IPS DF 19.7 (cell line): Measurements from ENCODE around the gene LRP10.
"Not testable (repeated sequence)": the region's sequence is repeated elsewhere in the genome, so short reads cannot be mapped to it uniquely, and the experiment has no call there.

ENCODE experiments used
- DNase-seq: peaks from one replicate; pipeline ENCODE4 v3.0.0-alpha.2; 2013; ENCODE audit warnings: low read depth, low spot score

Gene LRP10, protein sequence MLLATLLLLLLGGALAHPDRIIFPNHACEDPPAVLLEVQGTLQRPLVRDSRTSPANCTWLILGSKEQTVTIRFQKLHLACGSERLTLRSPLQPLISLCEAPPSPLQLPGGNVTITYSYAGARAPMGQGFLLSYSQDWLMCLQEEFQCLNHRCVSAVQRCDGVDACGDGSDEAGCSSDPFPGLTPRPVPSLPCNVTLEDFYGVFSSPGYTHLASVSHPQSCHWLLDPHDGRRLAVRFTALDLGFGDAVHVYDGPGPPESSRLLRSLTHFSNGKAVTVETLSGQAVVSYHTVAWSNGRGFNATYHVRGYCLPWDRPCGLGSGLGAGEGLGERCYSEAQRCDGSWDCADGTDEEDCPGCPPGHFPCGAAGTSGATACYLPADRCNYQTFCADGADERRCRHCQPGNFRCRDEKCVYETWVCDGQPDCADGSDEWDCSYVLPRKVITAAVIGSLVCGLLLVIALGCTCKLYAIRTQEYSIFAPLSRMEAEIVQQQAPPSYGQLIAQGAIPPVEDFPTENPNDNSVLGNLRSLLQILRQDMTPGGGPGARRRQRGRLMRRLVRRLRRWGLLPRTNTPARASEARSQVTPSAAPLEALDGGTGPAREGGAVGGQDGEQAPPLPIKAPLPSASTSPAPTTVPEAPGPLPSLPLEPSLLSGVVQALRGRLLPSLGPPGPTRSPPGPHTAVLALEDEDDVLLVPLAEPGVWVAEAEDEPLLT

DNA sequence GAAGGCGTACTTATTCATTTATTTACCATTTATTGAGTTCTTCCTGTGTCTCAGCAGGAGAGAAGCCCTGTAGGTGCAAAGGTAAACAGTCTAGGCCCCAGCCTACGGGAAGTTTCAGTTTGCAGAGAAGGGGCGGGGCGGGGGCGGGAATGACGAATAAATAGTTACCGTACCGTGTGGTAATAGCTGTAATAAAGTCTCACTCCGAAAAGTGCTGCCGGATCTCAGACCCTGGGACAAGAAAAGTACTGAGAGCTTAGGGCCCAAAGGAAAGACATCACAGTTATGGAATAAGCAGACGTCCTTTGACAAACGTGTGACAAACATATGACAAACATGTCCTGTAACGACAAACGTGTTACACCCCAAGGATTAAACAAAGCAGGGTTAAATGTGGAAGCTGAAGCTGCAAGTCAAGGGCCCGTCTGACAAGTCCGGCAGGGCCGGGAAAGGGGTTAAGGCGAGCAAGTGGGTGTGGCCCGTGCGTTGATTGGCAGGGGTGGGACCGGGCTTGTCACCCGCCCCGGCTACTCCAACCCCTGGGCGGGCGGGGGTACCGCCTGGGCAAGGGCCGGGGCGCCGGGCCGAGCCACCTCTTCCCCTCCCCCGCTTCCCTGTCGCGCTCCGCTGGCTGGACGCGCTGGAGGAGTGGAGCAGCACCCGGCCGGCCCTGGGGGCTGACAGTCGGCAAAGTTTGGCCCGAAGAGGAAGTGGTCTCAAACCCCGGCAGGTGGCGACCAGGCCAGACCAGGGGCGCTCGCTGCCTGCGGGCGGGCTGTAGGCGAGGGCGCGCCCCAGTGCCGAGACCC, at the start of gene LRP10:
TSS of gene LRP10 (plus strand) at position 517 of the 809 bp plus-strand sequence. CDS start 564 bp downstream, outside the sequence.
- no peak for DNase-seq

DNA sequence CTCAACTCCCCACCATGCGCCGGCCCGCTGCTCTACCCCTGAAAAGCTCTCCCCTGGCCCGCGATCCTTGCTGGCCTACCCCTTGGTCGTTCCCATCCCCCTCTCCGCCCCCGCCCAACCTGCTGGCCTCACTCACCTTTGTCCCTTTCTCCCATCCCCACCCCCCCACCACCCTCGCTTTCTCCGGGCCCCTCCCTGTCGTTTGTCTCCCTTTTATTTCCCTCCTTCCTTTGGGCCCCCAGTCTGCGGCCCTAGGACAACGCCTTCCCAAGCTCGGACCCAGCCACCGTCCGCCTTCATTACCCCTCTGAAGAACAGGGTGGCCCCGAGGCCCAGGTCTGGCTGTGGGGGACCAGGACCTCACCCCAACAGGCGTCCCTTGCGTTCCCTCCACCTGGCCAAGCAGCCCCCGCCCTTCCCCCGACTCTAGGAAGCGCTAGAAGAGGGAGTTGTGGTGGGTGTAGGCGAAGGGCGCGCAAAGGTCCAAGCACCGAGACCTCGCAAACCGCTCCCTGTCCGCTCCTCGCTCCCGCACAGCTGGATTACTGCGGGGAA, 49.4 kb upstream of the LRP10 start:
- no peak for DNase-seq

- DNase-seq, result peak; percentile 87
These were observed 48.9 kb upstream of the LRP10 start for GRCh38 chr14:22822571-22823098.

- no peak for DNase-seq
These were observed 46.7 kb upstream of the LRP10 start for GRCh38 chr14:22824711-22825359.

DNA sequence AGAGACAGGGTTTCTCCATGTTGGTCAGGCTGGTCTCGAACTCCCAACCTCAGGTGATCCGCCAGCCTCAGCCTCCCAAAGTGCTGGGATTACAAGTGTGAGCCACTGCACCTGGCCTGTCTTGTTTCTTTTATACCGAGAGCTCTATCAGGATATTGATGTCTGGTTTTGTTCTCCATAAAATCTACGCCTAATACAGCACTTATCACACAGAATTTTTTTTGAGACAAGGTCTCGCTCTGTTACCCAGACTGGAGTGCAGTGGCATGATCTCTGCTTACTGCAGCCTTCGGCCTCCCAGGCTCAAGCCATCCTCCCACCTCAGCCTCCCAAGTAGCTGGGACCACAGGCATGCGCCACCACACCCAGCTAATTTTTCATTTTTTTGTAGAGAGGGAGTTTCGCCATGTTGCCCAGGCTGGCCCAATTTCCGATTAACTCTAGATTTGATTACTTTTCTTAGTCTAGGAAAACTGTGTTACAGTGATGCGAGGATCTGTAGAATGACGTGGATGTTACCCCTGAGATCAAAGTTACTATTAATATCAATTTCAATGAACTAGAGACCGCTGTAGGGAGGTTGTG, 42.4 kb upstream of the LRP10 start:
- DNase-seq, result not testable (repeated sequence)

DNA sequence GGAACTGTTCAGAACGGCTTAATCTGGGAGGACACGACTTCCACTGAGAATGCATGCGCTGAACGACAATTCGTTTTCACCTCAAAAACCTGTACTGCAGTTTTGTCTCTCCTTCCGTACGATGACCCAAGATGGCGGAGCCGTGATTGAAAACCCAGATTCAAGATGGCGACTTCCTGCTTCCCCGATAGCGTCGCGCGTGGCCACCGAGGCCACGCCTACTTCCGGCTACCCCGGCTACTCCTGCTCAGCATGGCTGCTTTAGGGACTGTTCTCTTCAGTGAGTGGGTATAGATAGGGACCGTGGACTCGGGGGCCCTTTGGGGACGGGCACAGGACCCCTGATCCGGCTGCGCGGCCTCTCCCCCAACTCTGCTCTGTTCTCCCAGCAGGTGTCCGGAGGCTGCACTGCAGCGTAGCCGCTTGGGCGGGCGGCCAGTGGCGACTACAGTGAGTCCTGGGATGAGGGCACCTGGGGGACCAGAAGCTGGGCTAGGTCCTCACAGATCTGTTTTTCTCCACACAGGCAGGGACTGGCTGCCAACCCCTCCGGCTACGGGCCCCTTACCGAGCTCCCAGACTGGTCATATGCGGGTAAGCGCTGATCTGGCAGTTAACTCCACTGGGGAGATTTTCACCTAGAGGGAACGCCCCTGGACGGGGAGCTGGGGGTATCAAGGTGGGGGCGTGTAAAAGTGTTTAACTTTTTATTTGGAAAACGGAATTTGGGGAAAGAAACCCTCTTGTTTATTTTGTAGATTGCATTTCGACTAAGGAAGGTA, 41.7 kb upstream of the LRP10 start, which contains the start of gene MRPL52:
TSS of gene MRPL52 (plus strand) at position 227 of the 782 bp plus-strand sequence. CDS start at position 253, 26 bp downstream.
- no peak for DNase-seq

- no peak for DNase-seq
These were observed 41.0 kb upstream of the LRP10 start for GRCh38 chr14:22830443-22831010.

DNA sequence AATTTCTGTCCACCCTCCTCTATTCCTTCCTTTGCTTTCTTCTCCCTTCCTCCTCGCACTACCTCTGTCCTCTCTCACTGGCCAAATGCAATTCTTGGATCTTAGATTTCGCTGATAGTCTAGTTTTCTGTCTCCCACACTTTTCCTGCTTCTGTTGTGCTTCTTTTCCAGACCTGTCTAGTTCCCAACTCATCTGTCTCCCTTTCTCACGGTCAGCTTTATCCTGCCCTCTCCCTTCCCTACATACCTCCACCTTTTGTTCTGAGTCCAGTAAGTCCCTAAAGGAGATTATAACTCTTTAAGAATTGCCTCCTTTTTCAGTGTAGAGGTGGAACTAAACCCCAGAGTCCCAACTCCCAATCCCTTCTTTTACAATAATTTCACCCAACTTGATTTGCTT, 36.0 kb upstream of the LRP10 start:
- DNase-seq, result no peak

- no peak for DNase-seq
These were observed 35.0 kb upstream of the LRP10 start, which contains the start of gene MMP14 for GRCh38 chr14:22836301-22837113. MMP14 (plus strand) TSS chr14:22836585; CDS start chr14:22836818, 233 bp downstream.

GRCh38 chr14:22837114-22837749, 34.3 kb upstream of the LRP10 start:
- DNase-seq, result no peak

- DNase-seq, result no peak
These were observed 33.6 kb upstream of the LRP10 start for GRCh38 chr14:22837750-22838538.

- DNase-seq, result no peak
These were observed 32.9 kb upstream of the LRP10 start for GRCh38 chr14:22838631-22839041.

DNA sequence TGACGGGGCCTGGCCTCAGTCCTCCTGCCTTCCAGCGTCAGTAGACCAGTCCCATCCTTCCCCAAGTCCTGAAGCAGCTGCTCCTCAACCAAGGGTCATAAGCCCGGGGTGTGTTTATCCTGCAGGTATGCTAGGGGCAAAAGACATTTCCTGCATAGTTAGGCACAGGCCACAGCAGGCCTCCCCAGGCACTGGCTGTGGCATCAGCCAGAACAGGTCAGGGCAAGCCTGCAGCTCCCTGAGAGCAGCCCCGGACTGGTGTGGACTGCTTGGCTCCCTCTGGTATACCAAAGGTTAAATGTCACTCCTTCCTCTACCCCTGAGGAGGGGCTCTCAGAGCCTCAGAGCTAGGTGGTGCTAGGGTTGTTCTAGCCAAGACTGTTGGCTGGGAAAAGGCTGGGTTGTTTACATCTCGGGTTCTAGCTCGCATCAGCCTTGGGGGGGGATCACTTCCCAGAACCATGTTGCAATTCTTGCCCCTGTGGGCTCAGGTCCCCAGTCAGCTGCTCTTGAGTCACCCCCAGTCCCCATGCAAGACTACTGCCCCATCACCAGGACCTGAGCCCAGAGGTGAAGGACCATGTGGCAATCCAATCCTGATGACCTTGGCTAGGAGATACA, 32.3 kb upstream of the LRP10 start:
- no peak for DNase-seq

DNA sequence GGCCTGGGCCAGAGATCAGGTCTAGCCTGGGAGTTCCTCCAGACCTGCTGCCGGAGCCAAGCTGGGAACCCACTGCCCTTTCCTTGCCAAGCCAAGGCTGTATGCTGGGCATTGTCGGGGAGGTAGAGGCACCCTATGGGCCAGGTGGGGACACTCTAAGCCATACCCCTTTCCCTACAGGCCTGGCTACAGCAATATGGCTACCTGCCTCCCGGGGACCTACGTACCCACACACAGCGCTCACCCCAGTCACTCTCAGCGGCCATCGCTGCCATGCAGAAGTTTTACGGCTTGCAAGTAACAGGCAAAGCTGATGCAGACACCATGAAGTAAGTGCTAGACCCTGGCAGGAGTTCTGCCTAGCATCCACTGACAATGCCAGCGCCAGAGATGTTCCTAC, 30.2 kb upstream of the LRP10 start:
- no peak for DNase-seq

GRCh38 chr14:22841769-22842168, 29.8 kb upstream of the LRP10 start:
- no peak for DNase-seq
